OCI-LY1 (cell line): ENCODE results near the gene DPP9.

Source experiments
- CTCF ChIP-seq: fragments of 200-600 bp; sonication (generic), shearing (Covaris generic); IDR thresholded peaks from 2 replicates; pipeline ENCODE4 v1.5.1; 2017; ENCODE audit warnings: mild to moderate bottlenecking, antibody characterized with exemption, low read length, moderate library complexity, mixed read lengths
- EZH2 ChIP-seq: fragments of 200-600 bp; sonication (generic), shearing (Covaris generic); IDR thresholded peaks from 2 replicates; pipeline ENCODE4 v1.8.0; 2017; ENCODE audit warnings: borderline replicate concordance, mixed run types, mild to moderate bottlenecking, antibody characterized with exemption, low read length, moderate library complexity, mixed read lengths

- TF ChIP-seq EZH2 (no peak), CTCF (no peak)
Observed at GRCh38 chr19:4745986-4746385, 22.3 kb upstream of the DPP9 start.
